ENCODE results near the gene JAG2.

DNA sequence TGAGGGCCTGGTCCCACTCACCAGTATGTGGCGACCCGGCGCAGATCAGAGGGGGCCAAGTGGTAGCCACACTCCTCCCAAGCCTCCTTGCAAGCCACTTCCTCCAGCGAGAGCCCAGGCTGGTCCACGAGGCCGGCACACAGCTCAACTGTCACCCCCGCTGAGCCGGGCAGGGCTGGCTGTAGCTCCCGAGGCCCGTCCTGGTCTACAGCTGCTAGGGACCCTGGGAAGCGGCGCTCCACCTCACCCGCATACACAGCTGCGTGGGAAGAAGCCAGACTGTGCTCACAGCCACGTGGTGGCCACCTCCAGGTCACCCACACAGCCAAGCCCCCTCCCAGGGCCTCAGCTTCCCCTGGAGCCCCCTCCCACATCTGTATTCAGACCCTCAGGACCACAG, 7.9 kb upstream of the JAG2 start:
- no peak for TF ChIP-seq POLR2A (IDR thresholded peaks at IDR 0.05)
- TF ChIP-seq, protein P1, sequence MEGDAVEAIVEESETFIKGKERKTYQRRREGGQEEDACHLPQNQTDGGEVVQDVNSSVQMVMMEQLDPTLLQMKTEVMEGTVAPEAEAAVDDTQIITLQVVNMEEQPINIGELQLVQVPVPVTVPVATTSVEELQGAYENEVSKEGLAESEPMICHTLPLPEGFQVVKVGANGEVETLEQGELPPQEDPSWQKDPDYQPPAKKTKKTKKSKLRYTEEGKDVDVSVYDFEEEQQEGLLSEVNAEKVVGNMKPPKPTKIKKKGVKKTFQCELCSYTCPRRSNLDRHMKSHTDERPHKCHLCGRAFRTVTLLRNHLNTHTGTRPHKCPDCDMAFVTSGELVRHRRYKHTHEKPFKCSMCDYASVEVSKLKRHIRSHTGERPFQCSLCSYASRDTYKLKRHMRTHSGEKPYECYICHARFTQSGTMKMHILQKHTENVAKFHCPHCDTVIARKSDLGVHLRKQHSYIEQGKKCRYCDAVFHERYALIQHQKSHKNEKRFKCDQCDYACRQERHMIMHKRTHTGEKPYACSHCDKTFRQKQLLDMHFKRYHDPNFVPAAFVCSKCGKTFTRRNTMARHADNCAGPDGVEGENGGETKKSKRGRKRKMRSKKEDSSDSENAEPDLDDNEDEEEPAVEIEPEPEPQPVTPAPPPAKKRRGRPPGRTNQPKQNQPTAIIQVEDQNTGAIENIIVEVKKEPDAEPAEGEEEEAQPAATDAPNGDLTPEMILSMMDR (IDR thresholded peaks at IDR 0.05): no peak

Measured in testis (tissue), 2 donors.